ENCODE results near the gene LRRTM3. TPM values are rescaled to one million over a fixed set of nuclear protein-coding genes. Genes with fewer than 3 reads are reported as not detected.

Gene LRRTM3
- polyA plus RNA-seq, 12 donors: 1.0 to 3.9 (median 2.5) TPM; not detected in 2

GRCh38 chr10:66931949-66932343 is 6.1 kb downstream of the LRRTM3 start:
- no peak for DNase-seq

- DNase-seq: no peak
These were observed 8.9 kb downstream of the LRRTM3 start for GRCh38 chr10:66934711-66935110.

DNA sequence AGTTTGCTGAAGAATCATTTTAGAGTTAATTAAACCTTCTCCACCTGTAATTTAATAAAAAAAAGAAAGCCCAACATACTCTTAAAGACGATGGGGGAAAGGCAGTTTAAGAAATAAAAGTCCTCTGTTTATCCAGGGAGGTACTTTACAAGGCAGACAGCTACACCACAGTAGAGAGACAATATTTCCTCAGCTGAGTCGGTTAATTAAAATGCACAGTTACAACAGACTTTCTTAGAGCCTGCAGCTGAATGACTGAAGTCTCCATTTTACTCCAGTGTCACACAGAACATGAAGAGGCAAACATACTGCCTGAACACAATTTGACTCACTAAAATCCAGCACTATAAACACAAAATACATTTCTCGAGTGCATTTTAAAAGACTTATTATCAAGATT is 15.1 kb downstream of the LRRTM3 start:
- DNase-seq: no peak

GRCh38 chr10:66941491-66941890 is 15.7 kb downstream of the LRRTM3 start:
- no peak for DNase-seq

GRCh38 chr10:66942407-66942806 is 16.6 kb downstream of the LRRTM3 start:
- no peak for DNase-seq

GRCh38 chr10:66943590-66943989 is 17.8 kb downstream of the LRRTM3 start:
- DNase-seq: no peak

DNA sequence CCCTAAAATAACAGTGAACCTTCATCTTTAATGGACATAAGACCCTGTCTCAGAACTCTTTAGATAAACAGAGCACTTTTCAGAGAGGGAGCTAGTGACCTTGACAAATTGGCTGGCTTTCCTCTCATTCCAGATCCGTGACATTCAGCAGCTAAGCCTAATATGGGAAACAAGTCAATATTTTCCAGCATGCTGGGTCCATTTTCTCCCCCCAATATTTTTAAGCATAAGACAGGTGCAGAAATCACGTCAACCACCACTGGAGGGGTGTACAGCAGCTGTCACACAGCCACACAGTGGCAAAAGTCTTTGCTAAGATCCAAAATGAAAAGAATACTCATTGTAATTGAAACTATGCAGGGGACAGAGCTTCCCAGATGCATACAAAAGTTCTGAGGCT is 26.1 kb downstream of the LRRTM3 start:
- no peak for DNase-seq

DNA sequence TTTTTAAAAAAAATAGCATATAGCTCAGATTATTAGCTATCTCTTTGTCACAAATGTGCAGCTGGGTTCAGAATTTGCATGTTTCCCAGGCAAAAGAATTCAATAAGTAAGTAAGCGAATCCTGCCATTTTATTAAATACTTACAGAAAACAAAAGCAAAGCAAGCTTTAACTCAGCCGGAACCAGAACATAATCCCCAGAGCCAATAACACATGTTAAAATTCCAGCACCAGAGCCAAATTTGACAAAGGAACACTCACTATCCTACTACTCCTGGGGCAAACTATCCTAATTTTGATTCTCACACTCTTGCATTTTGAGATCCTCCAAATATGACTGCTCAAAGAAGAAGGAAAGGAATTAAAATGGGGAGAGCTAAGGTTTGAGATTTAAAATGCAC is 32.6 kb downstream of the LRRTM3 start:
- DNase-seq: peak; percentile 68

DNA sequence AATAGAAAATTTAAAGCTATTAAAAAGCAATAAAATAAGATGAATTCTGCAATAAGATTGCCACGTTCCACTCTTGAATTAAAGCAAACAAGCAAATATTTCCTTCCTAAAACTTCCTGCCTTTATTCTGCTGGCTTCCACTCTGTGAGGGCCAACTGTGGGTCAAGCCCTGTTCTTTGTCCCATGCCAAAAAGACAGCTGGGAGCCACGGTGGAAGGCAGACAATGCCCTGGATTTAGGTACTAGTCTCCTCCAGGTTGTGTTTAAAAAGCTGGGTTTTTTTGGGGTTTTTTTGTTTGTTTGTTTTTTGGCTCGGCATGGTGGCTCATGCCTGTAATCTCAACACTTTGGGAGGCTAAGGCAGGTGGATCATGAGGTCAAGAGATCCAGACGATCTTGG is 39.1 kb downstream of the LRRTM3 start:
- DNase-seq: no peak

DNA sequence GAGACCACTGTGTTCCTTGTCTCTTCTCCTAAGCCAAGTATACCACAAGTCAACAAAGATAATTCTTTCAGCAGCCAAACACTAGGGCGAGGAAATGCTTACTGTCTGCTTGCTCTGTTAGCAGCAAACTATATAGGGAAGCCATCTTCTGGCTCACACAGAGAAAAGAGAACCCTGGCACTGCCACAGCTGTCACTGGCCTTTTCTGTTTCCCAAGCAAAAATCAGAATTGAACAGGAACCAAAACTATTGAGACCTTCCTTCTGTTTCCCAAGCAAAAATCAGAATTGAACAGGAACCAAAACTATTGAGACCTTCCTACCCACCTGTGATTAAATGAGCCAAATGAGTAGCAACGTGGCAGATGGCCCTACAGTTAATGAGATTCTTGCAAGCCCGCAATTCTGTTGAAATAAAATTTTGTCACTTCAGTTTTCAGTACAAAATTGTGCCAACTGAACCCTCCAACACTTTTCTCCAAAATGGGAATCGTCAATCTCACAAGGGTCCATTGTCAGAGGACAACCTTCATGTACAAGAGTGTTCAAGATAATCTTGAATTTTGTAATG is 54.5 kb downstream of the LRRTM3 start:
- no peak for DNase-seq

GRCh38 chr10:66981361-66982052 is 55.7 kb downstream of the LRRTM3 start:
- DNase-seq: no peak

- no peak for DNase-seq
These were observed 56.2 kb downstream of the LRRTM3 start for GRCh38 chr10:66982053-66982420.

- DNase-seq: no peak
These were observed 57.1 kb downstream of the LRRTM3 start for GRCh38 chr10:66982792-66983474.

GRCh38 chr10:66983475-66983818 is 57.6 kb downstream of the LRRTM3 start:
- no peak for DNase-seq

- DNase-seq: no peak
These were observed 64.5 kb downstream of the LRRTM3 start for GRCh38 chr10:66990143-66990830.

- DNase-seq: no peak
These were observed 71.2 kb downstream of the LRRTM3 start for GRCh38 chr10:66996996-66997395.

GRCh38 chr10:66999762-67000545 is 74.1 kb downstream of the LRRTM3 start:
- no peak for DNase-seq

- no peak for DNase-seq
These were observed 78.9 kb downstream of the LRRTM3 start for GRCh38 chr10:67004690-67005089.

DNA sequence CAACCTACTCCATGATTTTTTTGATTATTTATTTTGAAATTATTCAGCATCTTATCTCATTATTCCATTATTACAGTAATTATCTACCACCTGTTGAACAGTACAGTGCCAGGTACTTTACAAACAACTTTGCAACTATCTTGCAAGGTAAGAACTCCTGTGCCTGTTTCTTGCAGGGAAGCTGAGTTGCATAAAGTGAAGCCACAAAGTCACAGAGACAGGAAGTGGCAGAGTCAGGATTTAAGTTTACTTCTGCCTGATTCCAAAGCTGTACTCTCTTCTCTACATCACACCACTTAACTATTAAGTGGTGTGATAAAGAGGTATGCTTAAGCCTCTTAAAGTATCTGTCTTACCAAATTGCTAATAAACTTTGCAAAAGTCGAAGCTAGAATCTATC is 80.1 kb downstream of the LRRTM3 start:
- DNase-seq: no peak

GRCh38 chr10:67011480-67011879 is 85.6 kb downstream of the LRRTM3 start:
- no peak for DNase-seq

GRCh38 chr10:67011981-67012380 is 86.1 kb downstream of the LRRTM3 start:
- no peak for DNase-seq

GRCh38 chr10:67015225-67015624 is 89.4 kb downstream of the LRRTM3 start:
- DNase-seq: no peak

Data from muscle of arm (tissue), 12 donors.